Glutamatergic neuron (in vitro differentiated cells): ENCODE measurements around the gene ZNF423. TPM values are rescaled to one million over a fixed set of nuclear protein-coding genes. Genes with fewer than 3 reads are reported as not detected.

Experiments used
- DNase-seq: peaks from one replicate; pipeline ENCODE4 v3.0.0; 2022
- H3K27ac Mint-ChIP-seq: one replicate; pipeline ENCODE4 v1.8.0; 2020; ENCODE audit warnings: mild to moderate bottlenecking, mixed read lengths, inconsistent platforms; ENCODE audit not compliant: unreplicated experiment
- H3K27me3 Mint-ChIP-seq: one replicate; pipeline ENCODE4 v1.8.0; 2020; ENCODE audit warnings: mild to moderate bottlenecking, moderate library complexity, mixed read lengths, inconsistent platforms; ENCODE audit not compliant: unreplicated experiment
- H3K36me3 Mint-ChIP-seq: one replicate; pipeline ENCODE4 v1.8.0; 2020; ENCODE audit warnings: mild to moderate bottlenecking, mixed read lengths, inconsistent platforms; ENCODE audit not compliant: unreplicated experiment
- H3K4me1 Mint-ChIP-seq: one replicate; pipeline ENCODE4 v1.8.0; 2020; ENCODE audit warnings: mild to moderate bottlenecking, low read depth, mixed read lengths, inconsistent platforms; ENCODE audit not compliant: unreplicated experiment
- H3K4me3 Mint-ChIP-seq: one replicate; pipeline ENCODE4 v1.8.0; 2020; ENCODE audit warnings: mild to moderate bottlenecking, mixed read lengths, inconsistent platforms; ENCODE audit not compliant: unreplicated experiment
- H3K9me3 Mint-ChIP-seq: one replicate; pipeline ENCODE4 v1.8.0; 2020; ENCODE audit warnings: mild to moderate bottlenecking, moderate library complexity, mixed read lengths, inconsistent platforms; ENCODE audit not compliant: unreplicated experiment
- CTCF ChIP-seq: fragments of 200-600 bp; sonication (generic); IDR thresholded peaks from one replicate; pipeline ENCODE4 v1.5.0; 2021; ENCODE audit not compliant: partially characterized antibody, unreplicated experiment
- total RNA-seq: library from RNA; stranded (reverse); fragmentation: NEBNext Ultra II Directional; extraction: Animal tissue kit (Norgen Biotek cat#: 25700); gene quantifications from one replicate; pipeline ENCODE4 v1.2.1, GENCODE V29; 2021; ENCODE audit not compliant: unreplicated experiment

The ZNF423 gene
- total RNA-seq, 1 donor from 2014 or later = 149 TPM

- Mint-ChIP-seq H3K27me3 (peaks cover 20% of the 10 kb centered on the region), H3K4me3 (no peak overlapping the region), H3K9me3 (peaks cover 14% of the 10 kb centered on the region), H3K27ac (no peak overlapping the region), H3K4me1 (peaks cover 62% of the 10 kb centered on the region), H3K36me3 (no peaks in the 10 kb centered on the region)
- no peak for DNase-seq
- TF ChIP-seq CTCF = no peak
These were observed 184.6 kb downstream of the ZNF423 start for GRCh38 chr16:49671333-49671732.

GRCh38 chr16:49670627-49671026 lies 185.3 kb downstream of the ZNF423 start:
- Mint-ChIP-seq H3K27ac (no peak overlapping the region), H3K36me3 (no peaks in the 10 kb centered on the region), H3K4me3 (no peak overlapping the region), H3K4me1 (peaks cover 59% of the 10 kb centered on the region), H3K27me3 (peaks cover 21% of the 10 kb centered on the region), H3K9me3 (peaks cover 15% of the 10 kb centered on the region)
- TF ChIP-seq CTCF = no peak
- DNase-seq = no peak

- H3K36me3 Mint-ChIP-seq = no peaks in the 10 kb centered on the region
- H3K4me1 Mint-ChIP-seq = peaks cover 46% of the 10 kb centered on the region
- no peak overlapping the region for H3K4me3 Mint-ChIP-seq
- DNase-seq = no peak
- no peak for TF ChIP-seq CTCF
- H3K9me3 Mint-ChIP-seq = peaks cover 8% of the 10 kb centered on the region
- peak overlapping the region; percentile 69 for H3K27ac Mint-ChIP-seq
- peaks cover 26% of the 10 kb centered on the region for H3K27me3 Mint-ChIP-seq
These were observed 190.3 kb downstream of the ZNF423 start for GRCh38 chr16:49665482-49666230.

GRCh38 chr16:49664221-49665215 lies 191.4 kb downstream of the ZNF423 start:
- H3K4me1 Mint-ChIP-seq = peaks cover 40% of the 10 kb centered on the region

More at GRCh38 chr16:49664221-49665215, 191.4 kb downstream of the ZNF423 start:
- Mint-ChIP-seq H3K4me3 (no peak overlapping the region), H3K36me3 (no peaks in the 10 kb centered on the region), H3K27ac (no peak overlapping the region), H3K9me3 (peaks cover 6% of the 10 kb centered on the region), H3K27me3 (peaks cover 22% of the 10 kb centered on the region)
- no peak for DNase-seq
- no peak for TF ChIP-seq CTCF
